Activated CD4-positive, alpha-beta T cell treated with anti-CD3 and anti-CD28 coated beads for 36 hours (primary cell): ENCODE measurements around the gene ABCC1. TPM values are rescaled to one million over a fixed set of nuclear protein-coding genes. Genes with fewer than 3 reads are reported as not detected.

ENCODE experiments used
- ATAC-seq: fragments of 200-7000 bp; cut with Tn5 transposase; one replicate; pipeline ENCODE4 v1.10.0; 2021; ENCODE audit warnings: mild to moderate bottlenecking, moderate library complexity
- CTCF ChIA-PET: fragments of 350-600 bp; sonication (Branson Sonifier 250); formaldehyde crosslinking; loops from one replicate; lab custom pipeline; 2021; ENCODE audit warnings: antibody characterized with exemption; lab: Charles Lee
- POLR2A ChIA-PET: fragments of 350-600 bp; sonication (Branson Sonifier 250); formaldehyde crosslinking; loops from one replicate; lab custom pipeline; 2021; ENCODE audit warnings: antibody characterized with exemption, inconsistent platforms; lab: Charles Lee
- DNase-seq: peaks from one replicate; pipeline ENCODE4 v3.0.0-alpha.2; 2020
- H3K27ac Mint-ChIP-seq: one replicate; pipeline ENCODE4 v1.8.0; 2021; ENCODE audit warnings: mixed read lengths
- H3K27me3 Mint-ChIP-seq: one replicate; pipeline ENCODE4 v1.8.0; 2021; ENCODE audit warnings: mixed read lengths
- H3K36me3 Mint-ChIP-seq: one replicate; pipeline ENCODE4 v1.8.0; 2021; ENCODE audit warnings: low read depth, mixed read lengths
- H3K4me1 Mint-ChIP-seq: one replicate; pipeline ENCODE4 v1.8.0; 2021; ENCODE audit warnings: mixed read lengths
- H3K4me3 Mint-ChIP-seq: one replicate; pipeline ENCODE4 v1.8.0; 2021; ENCODE audit warnings: mild to moderate bottlenecking, moderate library complexity, mixed read lengths
- H3K9me3 Mint-ChIP-seq: one replicate; pipeline ENCODE4 v1.8.0; 2021; ENCODE audit warnings: low read depth, mixed read lengths
- intact Hi-C, 2 experiments: fragments of 100-400 bp; cut with DNase I in 1 of 2; cut with micrococcal nuclease in 1 of 2; formaldehyde crosslinking; loops; one replicate each; pipeline versions ENCODE4 v1.14.2 to v1.15.1; 2022 to 2024; cut with DNase I, micrococcal nuclease
- total RNA-seq, 2 experiments: library from RNA; stranded (reverse); gene quantifications; one replicate each; pipeline ENCODE4 v1.2.3, GENCODE V29; 2021

Gene ABCC1
- total RNA-seq, 2 experiments from 2014 or later: 57.8 to 65.1 TPM

- H3K27me3 Mint-ChIP-seq: no peaks in the 10 kb centered on the region
- H3K4me3 Mint-ChIP-seq: peak overlapping the region; percentile 30
- peaks cover 32% of the 10 kb centered on the region for H3K36me3 Mint-ChIP-seq
- POLR2A ChIA-PET: interaction anchor here (1.6 kb wide), 1 partner anchor 137 kb away, joined by 5 read pairs; the partner anchor contains the start of gene CEP20
- ATAC-seq (peak; percentile 91), DNase-seq (peak; percentile 78)
- intact Hi-C loops: loop anchor here (1.0 to 5.0 kb wide), 5 partner anchors 63 to 138 kb away; partner anchors contain the start of gene CEP20 (in 2 of the 2)
- no peaks in the 10 kb centered on the region for H3K9me3 Mint-ChIP-seq
- H3K4me1 Mint-ChIP-seq: peaks cover 36% of the 10 kb centered on the region
- CTCF ChIA-PET: interaction anchor here (0.6 to 0.7 kb wide), 2 partner anchors 19 to 32 kb away, joined by 3 read pairs; no protein-coding TSS in a partner anchor
- H3K27ac Mint-ChIP-seq: peak overlapping the region; percentile 78
Measured at GRCh38 chr16:16025214-16025968, 76.0 kb downstream of the ABCC1 start.

GRCh38 chr16:16027728-16028310 lies 78.4 kb downstream of the ABCC1 start:
- H3K4me3 Mint-ChIP-seq: no peak overlapping the region
- peaks cover 40% of the 10 kb centered on the region for H3K4me1 Mint-ChIP-seq
- intact Hi-C loops: loop anchor here in 1 of 2 experiments (2.0 to 5.0 kb wide), 3 partner anchors 29 to 141 kb away; partner anchors contain the start of gene CEP20
- ChIA-PET POLR2A (no interaction called here), CTCF (interaction anchor here (0.7 kb wide), 1 partner anchor 205 kb away, joined by 3 read pairs; no protein-coding TSS in a partner anchor)
- H3K27ac Mint-ChIP-seq: peak overlapping the region; percentile 22
- peaks cover 30% of the 10 kb centered on the region for H3K36me3 Mint-ChIP-seq
- no peak for DNase-seq
- ATAC-seq: no peak
- H3K9me3 Mint-ChIP-seq: no peaks in the 10 kb centered on the region
- H3K27me3 Mint-ChIP-seq: no peaks in the 10 kb centered on the region

GRCh38 chr16:16028311-16028999 lies 79.0 kb downstream of the ABCC1 start:
- ChIA-PET POLR2A (no interaction called here), CTCF (no interaction called here)
- no peak overlapping the region for H3K27ac Mint-ChIP-seq
- intact Hi-C loops: loop anchor here in 1 of 2 experiments (5.0 kb wide), 2 partner anchors 66 to 141 kb away; partner anchors contain the start of gene CEP20
- peaks cover 43% of the 10 kb centered on the region for H3K4me1 Mint-ChIP-seq
- ATAC-seq (no peak), DNase-seq (no peak)
- H3K4me3 Mint-ChIP-seq: no peak overlapping the region
- H3K27me3 Mint-ChIP-seq: no peaks in the 10 kb centered on the region
- H3K9me3 Mint-ChIP-seq: no peaks in the 10 kb centered on the region
- H3K36me3 Mint-ChIP-seq: peaks cover 31% of the 10 kb centered on the region

- H3K27me3 Mint-ChIP-seq: no peaks in the 10 kb centered on the region
- H3K27ac Mint-ChIP-seq: no peak overlapping the region
- no peak overlapping the region for H3K4me3 Mint-ChIP-seq
- CTCF ChIA-PET: no interaction called here
- H3K9me3 Mint-ChIP-seq: no peaks in the 10 kb centered on the region
- H3K4me1 Mint-ChIP-seq: peaks cover 37% of the 10 kb centered on the region
- ATAC-seq (no peak), DNase-seq (no peak)
- POLR2A ChIA-PET: no interaction called here
- peaks cover 33% of the 10 kb centered on the region for H3K36me3 Mint-ChIP-seq
- intact Hi-C loops: loop anchor here in 1 of 2 experiments (5.0 kb wide), 2 partner anchors 67 to 142 kb away; partner anchors contain the start of gene CEP20
Measured at GRCh38 chr16:16029431-16030011, 80.1 kb downstream of the ABCC1 start.

GRCh38 chr16:16030449-16030848 lies 81.0 kb downstream of the ABCC1 start:
- intact Hi-C loops: no loop called here
- DNase-seq: no peak
- H3K9me3 Mint-ChIP-seq: no peaks in the 10 kb centered on the region

GRCh38 chr16:16031401-16031800 lies 82.0 kb downstream of the ABCC1 start:
- H3K36me3 Mint-ChIP-seq: peaks cover 36% of the 10 kb centered on the region

More at GRCh38 chr16:16030449-16030848, 81.0 kb downstream of the ABCC1 start:
- no peaks in the 10 kb centered on the region for H3K27me3 Mint-ChIP-seq
- H3K4me3 Mint-ChIP-seq: no peak overlapping the region
- ChIA-PET CTCF (interaction anchor here (0.7 to 1.4 kb wide), 2 partner anchors 16 to 108 kb away, joined by 3 to 4 read pairs; no protein-coding TSS in a partner anchor), POLR2A (no interaction called here)
- H3K4me1 Mint-ChIP-seq: peaks cover 28% of the 10 kb centered on the region
- ATAC-seq: no peak
- H3K36me3 Mint-ChIP-seq: peaks cover 36% of the 10 kb centered on the region
- no peak overlapping the region for H3K27ac Mint-ChIP-seq

GRCh38 chr16:16032271-16032979 lies 83.0 kb downstream of the ABCC1 start:
- H3K9me3 Mint-ChIP-seq: no peaks in the 10 kb centered on the region
- intact Hi-C loops: loop anchor here in 1 of 2 experiments (2.0 kb wide), 1 partner anchor 144 kb away; the partner anchor contains the start of gene CEP20
- no peak overlapping the region for H3K27ac Mint-ChIP-seq
- no peak overlapping the region for H3K4me3 Mint-ChIP-seq
- peaks cover 44% of the 10 kb centered on the region for H3K36me3 Mint-ChIP-seq
- ATAC-seq (no peak), DNase-seq (no peak)
- ChIA-PET CTCF (interaction anchor here (0.8 to 1.2 kb wide), 2 partner anchors 12 to 226 kb away, joined by 3 read pairs; no protein-coding TSS in a partner anchor), POLR2A (no interaction called here)
- H3K4me1 Mint-ChIP-seq: peaks cover 17% of the 10 kb centered on the region
- H3K27me3 Mint-ChIP-seq: no peaks in the 10 kb centered on the region

More at GRCh38 chr16:16031401-16031800, 82.0 kb downstream of the ABCC1 start:
- ChIA-PET CTCF (interaction anchor here (0.5 to 1.4 kb wide), 3 partner anchors 17 to 157 kb away, joined by 3 to 4 read pairs (median 3); no protein-coding TSS in a partner anchor), POLR2A (no interaction called here)
- H3K4me1 Mint-ChIP-seq: peaks cover 20% of the 10 kb centered on the region
- intact Hi-C loops: no loop called here
- H3K4me3 Mint-ChIP-seq: no peak overlapping the region
- no peaks in the 10 kb centered on the region for H3K27me3 Mint-ChIP-seq
- peak overlapping the region; percentile 53 for H3K27ac Mint-ChIP-seq
- no peaks in the 10 kb centered on the region for H3K9me3 Mint-ChIP-seq
- DNase-seq: no peak
- ATAC-seq: no peak

GRCh38 chr16:16033208-16033717 lies 83.8 kb downstream of the ABCC1 start:
- POLR2A ChIA-PET: no interaction called here
- peak overlapping the region; percentile 38 for H3K27ac Mint-ChIP-seq
- CTCF ChIA-PET: interaction anchor here (0.7 to 0.8 kb wide), 2 partner anchors 14 to 227 kb away, joined by 3 read pairs; no protein-coding TSS in a partner anchor
- ATAC-seq (peak; percentile 86), DNase-seq (peak; percentile 29)
- no peaks in the 10 kb centered on the region for H3K9me3 Mint-ChIP-seq
- intact Hi-C loops: loop anchor here in 1 of 2 experiments (2.0 kb wide), 1 partner anchor 144 kb away; the partner anchor contains the start of gene CEP20
- peaks cover 47% of the 10 kb centered on the region for H3K36me3 Mint-ChIP-seq
- no peak overlapping the region for H3K4me3 Mint-ChIP-seq
- peaks cover 15% of the 10 kb centered on the region for H3K4me1 Mint-ChIP-seq
- H3K27me3 Mint-ChIP-seq: no peaks in the 10 kb centered on the region

GRCh38 chr16:16036359-16036792 lies 87.0 kb downstream of the ABCC1 start:
- Mint-ChIP-seq H3K4me3 (no peak overlapping the region), H3K4me1 (peaks cover 27% of the 10 kb centered on the region), H3K36me3 (peaks cover 52% of the 10 kb centered on the region), H3K9me3 (no peaks in the 10 kb centered on the region), H3K27ac (no peak overlapping the region), H3K27me3 (no peaks in the 10 kb centered on the region)
- DNase-seq (no peak), ATAC-seq (no peak)
- intact Hi-C loops: no loop called here
- CTCF ChIA-PET: interaction anchor here (0.8 to 1.0 kb wide), 2 partner anchors 10 to 59 kb away, joined by 3 to 5 read pairs; no protein-coding TSS in a partner anchor
- POLR2A ChIA-PET: no interaction called here

GRCh38 chr16:16037521-16037920 lies 88.1 kb downstream of the ABCC1 start:
- ChIA-PET CTCF (interaction anchor here (0.6 to 0.8 kb wide), 2 partner anchors 60 to 1062 kb away, joined by 3 read pairs; partner anchors contain the start of gene PDXDC1), POLR2A (no interaction called here)
- intact Hi-C loops: no loop called here
- H3K27ac Mint-ChIP-seq: no peak overlapping the region
- H3K9me3 Mint-ChIP-seq: no peaks in the 10 kb centered on the region
- H3K27me3 Mint-ChIP-seq: no peaks in the 10 kb centered on the region
- H3K4me3 Mint-ChIP-seq: no peak overlapping the region
- no peak for DNase-seq
- peaks cover 27% of the 10 kb centered on the region for H3K4me1 Mint-ChIP-seq
- ATAC-seq: no peak
- peaks cover 54% of the 10 kb centered on the region for H3K36me3 Mint-ChIP-seq
